GM18858 (cell line): ENCODE data around the gene KDSR.

ENCODE experiments used
- ATAC-seq: cut with Tn5 transposase; IDR thresholded peaks from one replicate; pipeline ENCODE4 v1.9.1; 2021; ENCODE audit not compliant: unreplicated experiment

KDSR gene

DNA sequence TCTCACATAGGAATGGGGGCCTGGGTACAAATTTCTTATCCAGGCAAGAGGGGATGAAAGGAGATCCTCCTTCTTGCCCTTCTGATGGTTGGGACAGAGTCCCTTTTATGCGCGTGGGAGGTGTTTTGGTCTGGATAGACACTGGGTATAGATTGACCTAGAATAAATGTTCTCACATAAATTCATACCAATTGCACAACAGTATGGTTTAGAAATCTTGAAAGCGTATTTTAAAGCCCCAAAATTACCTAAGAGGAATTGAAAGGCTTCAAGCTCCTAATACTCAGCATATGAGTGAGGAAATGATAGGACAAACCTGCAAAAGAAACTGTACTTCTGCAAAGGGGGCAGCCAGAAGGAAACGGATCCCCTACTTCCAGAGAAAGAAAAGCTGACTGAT, 44.8 kb downstream of the KDSR start:
- no peak for ATAC-seq

DNA sequence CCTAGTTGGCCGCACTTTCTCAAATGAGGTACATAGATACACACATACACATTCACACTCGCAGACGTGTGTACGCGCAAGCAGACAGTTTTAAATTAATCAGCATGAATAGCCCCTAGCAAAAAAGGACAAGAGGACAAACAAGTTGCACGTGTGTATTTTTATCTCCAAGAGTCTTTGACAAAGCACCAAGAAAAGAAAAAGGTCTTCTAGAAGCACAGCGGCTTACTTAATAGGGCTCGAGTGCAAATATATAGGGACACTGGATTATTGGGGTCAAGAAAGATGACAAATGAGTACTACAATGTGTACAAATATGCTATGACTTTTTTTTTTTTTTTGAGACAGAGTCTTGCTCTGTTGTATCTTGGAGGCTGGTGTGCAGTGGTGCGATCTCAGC, 45.7 kb downstream of the KDSR start:
- no peak for ATAC-seq

DNA sequence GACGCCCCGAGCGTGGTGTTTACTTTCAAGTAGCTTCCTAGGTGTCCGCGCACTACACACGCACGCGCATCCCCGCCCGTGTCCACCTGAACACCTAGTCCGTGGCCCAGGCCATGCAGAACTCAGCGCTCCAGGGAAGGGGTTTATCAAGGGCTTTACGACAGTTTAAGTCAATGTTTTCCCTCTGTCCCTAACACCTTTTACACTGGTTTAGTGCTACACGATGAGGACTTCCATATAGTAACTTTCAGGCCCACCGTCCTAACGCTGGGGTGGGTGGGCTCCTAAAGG, 46.1 kb downstream of the KDSR start:
- no peak for ATAC-seq

DNA sequence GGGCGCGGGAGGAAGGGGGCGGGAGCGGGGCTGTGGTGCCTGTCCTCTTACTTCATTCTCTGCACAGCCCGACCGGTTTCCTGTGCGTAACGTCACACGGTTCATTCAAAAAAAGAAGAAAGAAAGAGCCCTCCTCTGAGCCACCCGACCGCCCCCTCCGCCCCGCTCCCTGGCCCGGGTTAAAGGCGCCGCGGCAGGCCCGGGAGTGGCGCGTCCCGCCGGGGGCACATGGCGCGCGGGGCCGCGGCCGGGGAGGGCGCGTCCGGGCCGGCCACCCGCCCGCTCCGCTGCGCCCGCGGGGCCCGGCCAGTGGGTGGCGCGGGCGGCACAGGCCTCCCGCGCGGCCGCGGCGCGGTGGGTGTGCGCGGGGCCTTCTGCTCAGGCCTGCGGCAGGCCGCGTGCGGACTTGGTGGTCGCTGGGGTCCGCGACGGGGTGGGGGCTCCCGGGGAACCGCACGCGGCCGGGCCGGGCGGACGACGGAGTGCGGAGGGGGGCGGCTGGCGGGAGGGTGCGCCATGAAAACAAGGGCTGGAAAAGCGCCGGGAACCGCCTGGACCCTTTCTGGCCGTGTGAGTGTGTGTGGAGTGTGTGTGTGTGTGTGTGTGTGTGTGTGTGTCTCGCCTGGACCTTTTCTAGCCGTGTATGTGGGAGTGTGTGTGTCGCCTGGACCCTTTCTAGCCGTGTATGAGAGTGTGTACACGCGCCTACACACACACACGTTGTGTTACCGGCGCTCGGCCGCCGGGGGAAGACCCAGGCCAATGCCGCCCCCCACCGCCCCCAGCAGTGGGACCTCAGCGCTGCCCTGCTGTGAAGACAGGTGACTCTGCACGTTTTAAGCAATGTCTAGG, 46.7 kb downstream of the KDSR start:
- ATAC-seq: peak; percentile 33

DNA sequence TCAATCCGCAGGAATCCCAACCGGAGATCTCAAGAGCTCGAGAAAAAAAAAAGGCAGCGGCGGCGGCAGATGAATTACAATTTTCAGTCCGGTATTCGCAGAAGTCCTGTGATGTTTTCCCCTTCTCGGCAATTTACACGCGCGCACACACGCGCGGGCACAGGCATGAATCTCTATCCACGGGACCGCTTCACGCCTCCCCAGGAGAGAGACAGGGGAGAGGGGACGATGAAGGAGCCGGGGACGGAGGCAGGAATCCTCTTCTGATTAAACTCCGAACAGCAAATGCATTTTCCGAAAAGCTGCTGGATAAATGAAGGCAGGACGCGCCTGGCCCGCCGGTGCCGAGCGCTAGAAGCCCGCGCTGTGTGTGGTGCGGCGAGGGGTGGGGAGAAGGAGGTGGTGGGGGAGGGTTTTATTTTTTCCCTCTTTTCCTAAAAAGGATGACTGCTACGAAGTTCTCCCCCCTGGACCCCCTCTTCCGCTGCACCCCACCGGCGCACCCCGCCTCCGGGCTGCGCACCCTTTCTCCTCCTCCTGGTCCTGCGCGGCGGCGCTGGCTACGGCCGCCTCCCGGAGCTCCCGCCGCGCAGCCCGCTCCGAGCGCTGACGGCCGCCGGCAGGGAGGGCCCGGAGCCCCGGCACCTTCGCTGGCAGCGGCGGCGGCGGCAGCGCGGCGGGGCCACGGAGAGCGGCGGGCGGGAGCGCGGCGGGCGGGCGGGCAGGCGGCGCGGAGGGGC, 47.5 kb downstream of the KDSR start, which contains the start of gene BCL2:
TSS of gene BCL2 (minus strand) at position 387 of the 740 bp plus-strand sequence.
- peak; percentile 3 for ATAC-seq

DNA sequence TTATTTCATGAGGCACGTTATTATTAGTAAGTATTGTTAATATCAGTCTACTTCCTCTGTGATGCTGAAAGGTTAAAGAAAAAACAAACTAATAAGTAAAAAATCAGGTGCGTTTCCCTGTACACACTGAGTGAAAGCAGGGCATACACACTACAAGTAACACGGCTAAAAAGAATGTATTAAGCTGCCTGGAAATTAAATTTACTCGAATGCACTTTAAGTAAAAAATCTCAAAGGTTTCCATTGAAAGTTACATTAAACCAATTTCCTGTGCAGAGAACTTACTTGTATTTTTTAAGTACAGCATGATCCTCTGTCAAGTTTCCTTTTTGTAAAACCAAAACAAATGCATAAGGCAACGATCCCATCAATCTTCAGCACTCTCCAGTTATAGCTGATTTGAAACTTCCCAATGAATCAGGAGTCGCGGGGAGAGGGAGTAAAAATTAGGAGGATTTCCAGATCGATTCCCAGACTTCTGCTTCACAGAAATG, 48.1 kb downstream of the KDSR start:
- no peak for ATAC-seq

DNA sequence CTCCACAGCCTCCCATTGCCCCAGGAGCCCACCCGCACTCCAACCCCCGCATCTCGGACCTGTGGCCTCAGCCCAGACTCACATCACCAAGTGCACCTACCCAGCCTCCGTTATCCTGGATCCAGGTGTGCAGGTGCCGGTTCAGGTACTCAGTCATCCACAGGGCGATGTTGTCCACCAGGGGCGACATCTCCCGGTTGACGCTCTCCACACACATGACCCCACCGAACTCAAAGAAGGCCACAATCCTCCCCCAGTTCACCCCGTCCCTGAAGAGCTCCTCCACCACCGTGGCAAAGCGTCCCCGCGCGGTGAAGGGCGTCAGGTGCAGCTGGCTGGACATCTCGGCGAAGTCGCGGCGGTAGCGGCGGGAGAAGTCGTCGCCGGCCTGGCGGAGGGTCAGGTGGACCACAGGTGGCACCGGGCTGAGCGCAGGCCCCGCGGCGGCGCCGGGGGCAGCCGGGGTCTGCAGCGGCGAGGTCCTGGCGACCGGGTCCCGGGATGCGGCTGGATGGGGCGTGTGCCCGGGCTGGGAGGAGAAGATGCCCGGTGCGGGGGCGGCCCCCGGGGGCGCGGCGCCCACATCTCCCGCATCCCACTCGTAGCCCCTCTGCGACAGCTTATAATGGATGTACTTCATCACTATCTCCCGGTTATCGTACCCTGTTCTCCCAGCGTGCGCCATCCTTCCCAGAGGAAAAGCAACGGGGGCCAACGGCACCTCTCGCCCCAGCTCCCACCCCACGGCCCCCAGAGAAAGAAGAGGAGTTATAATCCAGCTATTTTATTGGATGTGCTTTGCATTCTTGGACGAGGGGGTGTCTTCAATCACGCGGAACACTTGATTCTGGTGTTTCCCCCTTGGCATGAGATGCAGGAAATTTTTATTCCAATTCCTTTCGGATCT, 48.8 kb downstream of the KDSR start:
- ATAC-seq: peak; percentile 33

DNA sequence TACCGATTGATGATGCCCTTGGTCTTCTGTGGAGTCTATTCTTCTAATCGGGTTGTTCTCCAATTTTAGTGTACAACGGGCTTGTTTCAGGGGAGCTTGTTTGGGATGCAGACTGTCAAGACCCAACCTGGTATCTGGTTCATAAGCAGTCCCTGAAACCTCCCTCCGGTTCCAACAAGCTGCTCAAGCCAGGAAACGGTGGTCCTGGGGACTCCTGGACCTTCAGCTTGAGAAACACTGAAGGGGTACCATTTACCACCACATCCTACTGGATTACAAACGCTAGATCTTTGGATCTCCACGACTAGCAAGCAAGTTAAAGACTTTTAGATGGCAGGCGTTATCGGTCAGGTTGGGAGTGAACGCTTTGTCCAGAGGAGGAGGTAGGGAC, 49.5 kb downstream of the KDSR start:
- ATAC-seq: no peak

DNA sequence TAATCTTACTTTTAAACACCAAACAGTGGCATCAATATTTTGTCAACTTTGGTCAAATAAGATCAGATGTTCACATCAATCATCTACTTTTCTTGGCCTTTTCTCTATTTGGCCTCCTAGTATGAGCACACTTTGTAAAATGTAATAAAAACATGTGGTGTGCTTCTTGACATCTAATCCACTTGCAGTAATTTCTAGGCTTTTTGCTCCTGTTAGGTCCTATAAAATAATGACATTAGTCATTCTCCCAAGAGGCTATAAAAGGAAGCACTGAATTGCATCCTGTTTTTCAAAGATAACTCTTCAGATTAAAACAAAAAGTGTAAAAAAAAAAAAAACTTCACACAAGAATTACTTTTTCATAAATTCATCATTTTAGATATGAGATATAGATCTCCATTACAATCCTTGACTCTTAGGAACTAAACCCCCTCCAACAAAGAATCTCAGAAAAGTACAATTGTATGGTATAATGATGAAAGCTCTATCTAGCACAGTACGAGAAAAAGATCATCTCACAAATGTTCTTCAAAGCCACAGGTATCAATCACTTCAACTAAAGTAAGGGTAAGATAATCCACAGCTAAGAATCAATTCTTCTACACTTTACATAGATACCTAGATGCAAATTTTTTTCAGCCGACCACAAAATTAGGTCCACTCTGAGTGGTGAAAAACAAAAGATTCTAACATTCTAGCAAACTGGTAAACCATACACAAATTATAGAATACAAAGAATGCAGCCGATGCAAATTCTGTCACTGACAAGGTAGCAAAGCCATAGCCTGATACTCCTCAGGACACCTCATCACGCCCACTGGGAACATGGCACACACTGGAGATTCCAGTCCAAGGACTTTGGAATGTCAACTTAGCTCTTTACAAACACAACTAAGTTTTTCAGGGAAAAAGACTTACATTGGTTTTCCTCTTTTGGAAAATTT, 50.1 kb downstream of the KDSR start:
- ATAC-seq: peak; percentile 24

DNA sequence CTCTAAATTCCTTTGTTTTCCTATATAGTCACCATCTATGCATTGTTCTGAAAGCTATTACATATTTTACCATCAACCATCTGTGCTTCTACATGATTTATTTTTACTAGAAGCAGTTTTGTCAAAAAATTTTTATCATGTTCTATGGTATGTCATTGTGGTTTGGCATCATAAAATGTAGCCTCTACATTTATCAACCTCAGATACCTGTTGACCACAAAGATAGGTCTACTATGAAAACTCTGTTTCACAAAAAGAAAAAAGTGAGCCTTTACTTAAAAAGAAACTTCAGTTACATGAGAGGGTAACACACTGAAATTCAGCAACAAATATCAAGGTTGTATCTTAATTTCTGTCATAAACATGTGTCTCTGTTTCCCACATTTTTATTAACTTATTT, 51.1 kb downstream of the KDSR start:
- ATAC-seq: no peak

DNA sequence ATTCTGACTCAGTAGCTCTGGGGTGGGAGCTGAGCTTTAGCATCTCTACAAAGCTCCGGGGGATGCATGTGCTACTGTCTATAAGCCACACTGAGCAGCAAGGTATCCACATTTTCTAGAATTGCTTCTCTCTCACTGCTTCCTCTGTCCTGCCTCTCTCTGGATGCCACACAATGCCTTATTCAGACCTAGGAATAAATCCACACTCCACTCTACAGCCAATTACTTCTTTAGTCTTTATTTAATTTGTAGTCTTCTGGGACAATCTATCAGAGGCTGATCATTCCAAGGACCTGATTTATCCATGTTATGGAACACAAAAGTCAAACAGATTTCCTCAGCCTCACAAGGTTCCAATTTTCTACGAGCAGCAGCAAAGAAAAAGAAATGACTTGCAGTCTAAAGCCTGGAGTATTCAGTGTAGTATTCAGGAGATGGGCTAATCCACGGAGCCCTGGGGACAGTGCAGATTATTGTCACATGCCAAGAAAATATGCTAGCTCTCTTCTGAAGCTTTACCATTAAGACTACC, 51.8 kb downstream of the KDSR start:
- ATAC-seq: no peak

DNA sequence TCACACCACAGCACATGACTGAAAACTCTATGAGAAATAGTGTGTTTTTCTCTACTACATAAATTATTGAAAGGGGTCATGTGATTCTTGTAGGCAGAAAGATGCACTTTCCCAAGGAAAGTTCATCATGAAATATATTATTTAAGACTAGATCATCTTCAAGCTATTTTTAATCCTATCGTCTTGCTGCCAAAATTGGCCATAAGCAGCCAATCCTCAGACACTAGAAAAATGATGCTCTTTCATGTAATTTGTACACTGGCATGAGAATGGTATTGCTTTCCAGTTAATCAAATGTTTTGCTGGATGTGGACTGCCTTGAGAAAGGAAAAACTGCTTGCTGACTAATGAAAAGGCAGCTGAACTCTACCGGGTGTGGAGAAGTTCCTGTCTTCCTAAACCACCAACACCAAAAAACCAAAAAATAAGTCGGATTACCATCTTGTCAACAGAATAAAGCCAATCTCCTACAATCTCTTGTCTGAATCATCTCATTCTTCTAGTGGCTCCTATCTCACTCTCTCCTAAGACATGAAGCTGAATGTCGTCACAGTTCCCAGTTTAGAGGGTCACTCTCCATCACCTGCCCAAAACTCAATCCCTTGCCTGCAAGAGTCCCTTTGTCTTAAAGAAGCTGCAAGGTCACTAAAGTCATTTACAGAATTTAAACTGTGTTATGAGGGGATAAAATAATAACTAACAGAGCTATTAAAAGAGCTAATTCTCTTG, 52.8 kb downstream of the KDSR start:
- no peak for ATAC-seq

DNA sequence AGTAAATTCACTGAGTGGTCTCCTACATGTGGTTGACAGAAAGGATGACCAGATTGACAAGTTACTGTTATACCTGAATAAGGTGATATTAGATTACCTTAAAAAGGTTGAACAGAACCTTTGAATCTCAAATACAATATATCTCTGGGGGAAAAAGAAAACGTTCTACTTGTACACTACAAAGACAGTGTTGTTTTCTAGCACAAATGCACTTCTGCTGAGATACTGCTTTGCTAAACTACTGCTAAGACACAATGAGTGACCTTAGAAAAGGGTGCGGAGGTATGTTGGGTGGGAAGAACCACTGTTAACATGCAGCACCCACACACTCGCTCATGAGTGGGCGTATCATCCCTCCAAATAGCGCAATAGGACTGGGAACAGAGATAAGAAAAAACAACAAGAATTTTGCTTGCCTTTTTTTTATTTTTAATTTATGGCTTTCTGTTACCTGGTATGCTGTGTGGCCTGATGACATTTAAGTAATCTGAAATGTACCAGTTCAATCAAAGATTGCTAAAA, 53.5 kb downstream of the KDSR start:
- no peak for ATAC-seq

DNA sequence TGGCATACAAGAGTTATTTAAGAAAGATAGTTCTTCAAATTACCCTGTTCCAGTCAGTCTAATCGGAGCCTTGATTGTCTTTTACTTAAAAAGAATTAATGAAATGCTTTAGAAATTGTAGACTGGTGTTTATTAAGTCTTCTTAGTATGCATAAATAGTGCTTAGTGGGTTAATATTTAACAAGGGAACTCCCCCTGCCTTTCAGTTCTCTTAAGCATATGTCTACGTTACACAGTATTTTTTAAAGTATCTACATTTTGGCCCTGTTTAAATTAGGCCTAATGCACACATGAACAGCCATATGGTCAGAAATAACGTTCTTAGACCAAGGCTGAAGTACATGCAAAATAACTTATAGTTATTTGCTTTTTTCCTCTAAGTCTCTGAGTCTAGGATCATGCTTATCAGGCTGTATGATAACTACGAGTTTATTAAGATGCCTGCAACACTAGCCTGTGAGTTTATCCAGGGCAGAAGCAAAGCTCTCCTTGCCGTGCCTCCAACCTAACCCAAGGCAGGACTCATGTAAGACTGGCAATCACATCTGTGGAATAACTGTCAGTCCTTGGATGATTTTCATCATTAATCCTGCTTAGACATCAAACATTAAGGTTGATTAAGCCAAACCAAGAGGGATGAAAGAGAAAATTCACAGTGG, 54.1 kb downstream of the KDSR start:
- peak; percentile 20 for ATAC-seq

DNA sequence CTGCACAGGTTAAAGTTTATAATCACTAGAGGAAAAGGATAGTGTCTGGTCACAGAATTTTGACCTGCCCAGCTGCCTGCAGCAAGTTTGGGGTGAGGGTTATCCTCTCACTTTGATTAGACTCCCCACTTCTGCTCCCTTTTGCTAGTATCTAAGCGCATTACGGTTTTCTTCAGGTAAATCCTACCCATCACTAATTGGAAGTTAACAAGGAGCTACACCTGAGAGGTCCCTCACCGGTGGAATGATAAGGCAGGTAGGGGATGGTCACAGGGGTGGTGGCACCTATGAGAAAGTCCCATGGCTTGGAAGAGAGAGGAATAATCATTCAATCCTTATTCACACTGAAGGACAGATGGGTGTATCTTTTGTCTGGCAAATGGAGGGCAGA, 55.0 kb downstream of the KDSR start:
- no peak for ATAC-seq

DNA sequence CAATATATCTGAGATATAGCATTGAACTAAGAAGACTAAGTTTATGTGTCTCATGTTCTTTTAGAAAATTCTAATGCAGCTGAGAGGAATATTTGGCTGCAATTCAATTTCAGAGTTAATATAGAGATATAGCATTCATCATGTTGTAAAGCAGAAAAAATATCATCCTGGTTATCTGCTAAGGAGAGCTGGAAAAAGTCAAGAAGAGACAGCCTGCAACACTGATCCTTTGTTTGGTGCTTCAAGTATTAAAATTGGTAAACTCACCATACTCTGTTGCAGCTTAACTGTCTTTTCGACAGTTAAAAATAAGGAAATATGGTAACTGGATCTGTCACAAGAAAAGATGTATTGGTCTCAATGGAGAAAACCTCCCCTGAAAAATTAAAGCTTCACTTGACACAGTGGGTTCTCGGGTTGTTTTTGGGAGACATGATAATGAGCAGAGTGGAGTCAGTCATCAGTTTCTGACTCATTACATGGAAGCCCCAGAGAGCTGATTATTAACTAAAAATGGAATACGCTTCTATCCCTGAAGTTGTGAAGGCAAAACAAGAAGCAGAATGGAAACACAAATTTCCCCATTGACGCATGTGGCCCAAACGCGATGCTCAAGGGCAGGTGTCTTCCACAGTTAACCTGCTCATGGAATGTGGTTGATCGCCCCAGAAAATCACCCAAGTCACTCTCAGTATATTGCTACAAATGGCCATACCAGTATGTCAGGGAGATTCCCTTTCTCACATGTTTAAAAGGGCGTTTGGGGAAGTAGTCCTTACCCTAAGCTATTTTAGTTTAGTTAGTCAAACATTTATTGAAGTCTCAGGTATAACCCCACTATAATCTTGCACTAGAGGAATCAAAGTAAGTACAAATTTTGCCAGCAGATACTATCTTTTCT, 55.6 kb downstream of the KDSR start:
- peak; percentile 62 for ATAC-seq

DNA sequence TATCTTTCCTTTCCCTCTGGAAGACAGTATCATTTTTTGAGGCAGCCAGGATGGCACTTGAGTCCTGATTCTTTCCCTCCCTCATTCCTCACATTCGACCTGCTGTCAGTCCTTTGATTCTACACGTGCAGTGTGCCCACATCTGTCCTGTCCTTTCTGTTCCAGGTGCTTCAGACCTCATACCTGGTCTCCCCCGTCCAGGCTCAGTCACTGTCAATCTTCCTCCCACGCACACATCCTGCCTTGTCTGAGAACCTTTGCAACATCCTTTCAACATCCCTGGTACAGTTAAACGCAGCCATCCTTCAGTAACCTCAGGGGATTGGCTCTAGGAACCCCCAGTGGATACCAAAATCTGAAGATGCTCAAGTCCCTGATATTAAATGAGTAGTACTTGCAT, 57.6 kb downstream of the KDSR start:
- ATAC-seq: no peak
